Neural progenitor cell (in vitro differentiated cells): ENCODE measurements around the gene KLRG1.

ENCODE experiments used
- CTCF ChIP-seq: fragments of 200-600 bp; sonication (generic); IDR thresholded peaks from 2 replicates; pipeline ENCODE4 v1.5.1; 2017; ENCODE audit warnings: antibody characterized with exemption, mild to moderate bottlenecking
- EZH2 ChIP-seq: fragments of 200-600 bp; sonication (generic); IDR thresholded peaks from 2 replicates; pipeline ENCODE4 v1.6.1; 2017; ENCODE audit warnings: antibody characterized with exemption, mild to moderate bottlenecking, moderate library complexity

GRCh38 chr12:8950221-8950527 is 39.2 kb upstream of the KLRG1 start:
- TF ChIP-seq CTCF (no peak), EZH2 (no peak)
